T-helper 22 cell (primary cell): ENCODE results near the gene TPX2.
"Not testable (repeated sequence)": the region's sequence is repeated elsewhere in the genome, so short reads cannot be mapped to it uniquely, and the experiment has no call there.

Source experiments
- DNase-seq: peaks from one replicate; pipeline ENCODE4 v3.0.0-alpha.2; 2020; ENCODE audit warnings: low read depth

TPX2 gene

GRCh38 chr20:31815408-31816188 is 76.5 kb downstream of the TPX2 start:
- no peak for DNase-seq

GRCh38 chr20:31816221-31816620 is 77.1 kb downstream of the TPX2 start:
- no peak for DNase-seq

GRCh38 chr20:31817461-31817860 is 78.4 kb downstream of the TPX2 start:
- DNase-seq = no peak

GRCh38 chr20:31818376-31818908 is 79.4 kb downstream of the TPX2 start:
- DNase-seq = no peak

GRCh38 chr20:31819083-31819784 is 80.1 kb downstream of the TPX2 start, which contains the start of gene MYLK2:
MYLK2 (plus strand) TSS chr20:31819356; CDS start chr20:31819581, 225 bp downstream.
- DNase-seq = no peak

GRCh38 chr20:31820228-31820627 is 81.1 kb downstream of the TPX2 start:
- no peak for DNase-seq

- DNase-seq = no peak
These were observed 82.3 kb downstream of the TPX2 start for GRCh38 chr20:31821427-31821826.

- peak; percentile 32 for DNase-seq
These were observed 83.6 kb downstream of the TPX2 start for GRCh38 chr20:31822421-31823330.

GRCh38 chr20:31823360-31824124 is 84.5 kb downstream of the TPX2 start:
- DNase-seq = no peak

- no peak for DNase-seq
These were observed 85.0 kb downstream of the TPX2 start for GRCh38 chr20:31824125-31824485.

- DNase-seq = no peak
These were observed 85.6 kb downstream of the TPX2 start for GRCh38 chr20:31824554-31825313.

- DNase-seq = no peak
These were observed 87.0 kb downstream of the TPX2 start for GRCh38 chr20:31826074-31826473.

- DNase-seq = no peak
These were observed 88.0 kb downstream of the TPX2 start for GRCh38 chr20:31827059-31827458.

GRCh38 chr20:31828016-31828415 is 88.9 kb downstream of the TPX2 start:
- not testable (repeated sequence) for DNase-seq

- no peak for DNase-seq
These were observed 90.6 kb downstream of the TPX2 start for GRCh38 chr20:31829731-31830130.

GRCh38 chr20:31830406-31830981 is 91.4 kb downstream of the TPX2 start:
- no peak for DNase-seq

- DNase-seq = no peak
These were observed 92.1 kb downstream of the TPX2 start for GRCh38 chr20:31831211-31831610.

GRCh38 chr20:31831771-31832306 is 92.7 kb downstream of the TPX2 start:
- no peak for DNase-seq

- no peak for DNase-seq
These were observed 94.2 kb downstream of the TPX2 start for GRCh38 chr20:31833130-31833930.
